IPS-18a (cell line): ENCODE results near the gene TMEM86A.

ENCODE experiments used
- H3K27ac ChIP-seq: one replicate; pipeline ENCODE4 v1.5.1; 2013; ENCODE audit warnings: low read length
- H3K27me3 ChIP-seq: one replicate; pipeline ENCODE4 v1.6.1; 2013; ENCODE audit warnings: mild to moderate bottlenecking, low read length; ENCODE audit not compliant: control insufficient read depth, insufficient read depth
- H3K36me3 ChIP-seq: one replicate; pipeline ENCODE4 v1.6.1; 2013; ENCODE audit warnings: low read depth, low read length; ENCODE audit not compliant: control insufficient read depth
- H3K4me1 ChIP-seq: one replicate; pipeline ENCODE4 v1.6.1; 2013; ENCODE audit warnings: low read depth, low read length; ENCODE audit not compliant: control insufficient read depth
- H3K4me3 ChIP-seq: one replicate; pipeline ENCODE4 v1.5.1; 2013; ENCODE audit warnings: low read length
- H3K9ac ChIP-seq: one replicate; pipeline ENCODE4 v1.6.1; 2013; ENCODE audit warnings: mild to moderate bottlenecking, low read length, moderate library complexity
- H3K9me3 ChIP-seq: one replicate; pipeline ENCODE4 v1.6.1; 2013; ENCODE audit warnings: low read depth, low read length; ENCODE audit not compliant: control insufficient read depth

TMEM86A gene

DNA sequence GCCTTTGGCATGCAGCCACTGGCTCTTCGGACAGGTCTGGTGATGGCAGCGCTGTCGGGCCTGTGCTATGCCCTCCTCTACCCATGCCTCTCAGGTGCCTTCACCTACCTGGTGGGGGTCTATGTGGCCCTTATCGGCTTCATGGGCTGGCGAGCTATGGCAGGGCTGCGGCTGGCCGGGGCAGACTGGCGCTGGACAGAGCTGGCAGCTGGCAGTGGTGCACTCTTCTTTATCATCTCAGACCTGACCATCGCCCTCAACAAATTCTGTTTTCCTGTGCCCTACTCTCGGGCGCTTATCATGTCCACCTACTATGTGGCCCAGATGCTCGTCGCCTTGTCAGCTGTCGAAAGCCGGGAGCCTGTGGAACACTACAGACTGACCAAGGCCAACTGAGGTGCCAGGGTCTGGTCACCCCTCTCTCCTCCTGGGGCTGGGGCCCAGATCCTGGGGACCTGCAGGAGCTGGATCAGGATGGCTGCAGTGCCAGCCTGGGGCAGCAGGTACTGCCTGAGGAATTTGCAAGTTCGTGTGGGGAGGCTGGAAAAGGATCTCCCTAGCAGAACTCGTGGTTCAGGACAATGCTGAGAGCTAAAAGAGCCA lies 3.1 kb downstream of the TMEM86A start:
- Histone ChIP-seq H3K4me1 (no peaks in the 10 kb centered on the region), H3K27me3 (peaks cover 25% of the 10 kb centered on the region), H3K36me3 (no peaks in the 10 kb centered on the region), H3K4me3 (no peak overlapping the region), H3K9me3 (no peaks in the 10 kb centered on the region), H3K27ac (no peak overlapping the region), H3K9ac (no peak overlapping the region)

- Histone ChIP-seq H3K27me3 (peaks cover 11% of the 10 kb centered on the region), H3K36me3 (no peaks in the 10 kb centered on the region), H3K9ac (no peak overlapping the region), H3K27ac (no peak overlapping the region), H3K9me3 (no peaks in the 10 kb centered on the region), H3K4me3 (no peak overlapping the region), H3K4me1 (no peaks in the 10 kb centered on the region)
These were observed 4.6 kb downstream of the TMEM86A start for GRCh38 chr11:18703001-18703763.

DNA sequence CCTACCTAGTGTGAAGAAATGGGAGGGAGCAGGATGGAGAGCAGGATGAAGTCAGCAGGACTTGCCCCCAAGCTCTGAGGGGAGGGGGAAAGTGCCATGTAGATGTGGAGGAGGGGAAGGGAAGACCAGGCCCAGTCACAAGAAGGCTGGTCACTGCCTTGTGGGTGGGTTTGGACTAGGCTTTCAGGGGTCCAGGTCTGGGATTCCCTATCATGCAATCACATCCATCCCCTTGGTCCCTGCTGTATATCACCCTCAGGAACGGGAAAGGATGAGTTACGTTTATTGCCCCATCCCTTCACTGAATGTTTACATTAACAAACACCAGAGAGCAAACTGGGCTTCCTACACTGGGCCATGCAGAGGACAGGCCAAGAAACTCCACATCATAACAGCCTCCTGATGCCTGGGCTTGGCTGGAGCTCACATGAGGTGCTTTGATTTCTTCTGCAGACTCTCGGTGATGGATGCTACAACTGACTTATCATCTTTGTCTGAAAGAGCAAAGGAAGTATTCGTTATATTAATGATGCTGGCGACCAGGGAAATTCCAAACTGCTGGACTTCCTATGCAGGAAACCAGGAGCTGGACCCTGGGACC lies 5.6 kb downstream of the TMEM86A start:
- Histone ChIP-seq H3K4me1 (no peaks in the 10 kb centered on the region), H3K9me3 (no peaks in the 10 kb centered on the region), H3K27ac (no peak overlapping the region), H3K27me3 (peaks cover 11% of the 10 kb centered on the region), H3K36me3 (no peaks in the 10 kb centered on the region), H3K4me3 (no peak overlapping the region), H3K9ac (no peak overlapping the region)

- peaks cover 6% of the 10 kb centered on the region for H3K27me3 ChIP-seq
- no peak overlapping the region for H3K9ac ChIP-seq
- no peak overlapping the region for H3K4me3 ChIP-seq
- no peak overlapping the region for H3K27ac ChIP-seq
- H3K4me1 ChIP-seq: no peaks in the 10 kb centered on the region
- no peaks in the 10 kb centered on the region for H3K9me3 ChIP-seq
- H3K36me3 ChIP-seq: no peaks in the 10 kb centered on the region
These were observed 6.1 kb downstream of the TMEM86A start for GRCh38 chr11:18704698-18705097.

DNA sequence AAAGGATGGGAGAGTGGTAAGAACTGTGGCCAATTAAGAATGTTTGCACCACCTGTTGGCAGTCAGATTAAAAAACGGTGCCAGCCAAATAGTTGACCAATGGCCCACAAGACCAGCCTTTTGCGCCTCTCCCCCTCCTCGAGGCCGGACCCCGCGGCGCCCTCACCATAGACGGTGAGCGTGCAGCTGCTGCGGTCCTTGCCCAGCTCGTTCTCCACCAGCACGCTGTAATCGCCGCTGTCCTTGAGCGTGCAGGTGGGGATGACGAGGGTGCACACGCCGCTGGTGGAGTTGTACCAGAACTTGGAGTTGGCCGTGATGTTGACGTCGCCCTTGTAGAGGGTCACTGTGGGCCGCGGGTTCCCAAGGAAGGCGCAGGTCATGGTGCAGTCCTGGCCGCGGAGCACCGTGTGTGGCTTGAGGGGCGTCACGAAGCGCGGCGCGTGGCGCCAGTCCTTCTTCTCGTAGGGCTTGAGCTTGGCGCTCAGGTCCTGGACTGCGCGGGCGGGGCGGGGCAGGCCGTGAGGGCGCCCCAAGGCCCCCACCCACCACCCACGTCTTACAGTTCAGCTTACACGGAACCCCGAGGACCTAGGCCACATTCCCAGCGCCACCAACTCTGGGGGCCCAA lies 7.2 kb downstream of the TMEM86A start:
- Histone ChIP-seq H3K9ac (no peak overlapping the region), H3K27me3 (no peaks in the 10 kb centered on the region), H3K27ac (no peak overlapping the region), H3K9me3 (no peaks in the 10 kb centered on the region), H3K4me3 (no peak overlapping the region), H3K4me1 (no peaks in the 10 kb centered on the region), H3K36me3 (no peaks in the 10 kb centered on the region)

DNA sequence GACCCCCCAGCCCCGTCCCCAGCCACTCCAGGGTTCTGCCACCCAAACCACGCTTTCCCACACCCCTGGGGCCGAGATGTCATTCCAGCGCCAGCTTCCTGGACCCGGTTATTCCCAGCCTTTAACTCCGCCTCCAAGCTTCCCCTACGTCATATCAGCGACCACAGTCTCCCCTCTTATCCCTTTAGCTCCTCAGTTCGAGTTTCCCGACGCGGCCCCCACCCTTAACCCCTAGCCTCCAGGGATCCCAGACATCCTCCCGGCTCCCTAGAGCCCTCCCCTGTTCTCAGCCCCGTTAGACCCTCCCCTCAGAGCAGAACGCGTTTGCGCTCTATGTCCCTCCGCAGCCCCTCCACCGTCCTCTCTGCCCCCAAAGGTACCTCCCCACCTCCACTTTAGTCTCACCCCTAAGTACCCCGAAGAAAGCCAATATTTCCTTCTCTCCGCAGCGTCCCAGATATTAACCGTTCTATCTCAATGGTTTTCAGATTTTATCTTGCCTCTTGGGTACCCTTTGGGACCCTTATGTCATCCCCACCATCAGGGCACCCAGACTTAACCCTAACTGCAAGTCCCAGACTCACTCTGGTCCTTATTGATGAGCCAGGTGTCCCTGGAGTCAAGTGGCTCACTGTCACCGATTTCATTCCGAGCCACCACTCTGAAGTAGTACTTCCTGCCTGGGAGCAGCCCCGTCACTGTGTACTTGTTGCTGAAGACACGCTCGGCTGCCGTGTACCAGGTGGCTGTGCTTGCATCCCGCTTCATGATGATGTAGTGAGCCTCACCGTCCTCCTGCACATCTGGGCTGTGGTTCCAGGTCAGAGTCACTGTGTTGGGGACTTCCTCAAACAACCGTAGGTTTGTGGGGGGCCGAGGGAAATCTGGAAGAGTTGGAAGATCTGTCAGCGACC lies 8.0 kb downstream of the TMEM86A start:
- H3K9me3 ChIP-seq: no peaks in the 10 kb centered on the region
- H3K4me3 ChIP-seq: no peak overlapping the region

GRCh38 chr11:18707811-18708340 lies 9.3 kb downstream of the TMEM86A start:
- Histone ChIP-seq H3K9me3 (no peaks in the 10 kb centered on the region), H3K4me3 (no peak overlapping the region), H3K9ac (no peak overlapping the region), H3K27ac (no peak overlapping the region), H3K36me3 (no peaks in the 10 kb centered on the region), H3K4me1 (no peaks in the 10 kb centered on the region), H3K27me3 (no peaks in the 10 kb centered on the region)

More for the DNA sequence above, 8.0 kb downstream of the TMEM86A start:
- Histone ChIP-seq H3K36me3 (no peaks in the 10 kb centered on the region), H3K9ac (no peak overlapping the region), H3K27ac (no peak overlapping the region), H3K27me3 (no peaks in the 10 kb centered on the region), H3K4me1 (no peaks in the 10 kb centered on the region)

GRCh38 chr11:18709414-18709813 lies 10.8 kb downstream of the TMEM86A start:
- Histone ChIP-seq H3K9ac (no peak overlapping the region), H3K36me3 (no peaks in the 10 kb centered on the region), H3K4me1 (no peaks in the 10 kb centered on the region), H3K27me3 (no peaks in the 10 kb centered on the region), H3K9me3 (no peaks in the 10 kb centered on the region), H3K27ac (no peak overlapping the region), H3K4me3 (no peak overlapping the region)

- Histone ChIP-seq H3K9ac (no peak overlapping the region), H3K36me3 (no peaks in the 10 kb centered on the region), H3K4me1 (no peaks in the 10 kb centered on the region), H3K9me3 (no peaks in the 10 kb centered on the region), H3K27ac (no peak overlapping the region), H3K4me3 (no peak overlapping the region), H3K27me3 (no peaks in the 10 kb centered on the region)
These were observed 12.0 kb downstream of the TMEM86A start for GRCh38 chr11:18710545-18710944.

GRCh38 chr11:18713646-18714442 lies 15.3 kb downstream of the TMEM86A start:
- Histone ChIP-seq H3K27me3 (no peaks in the 10 kb centered on the region), H3K27ac (no peak overlapping the region)

More at GRCh38 chr11:18713646-18714442, 15.3 kb downstream of the TMEM86A start:
- no peak overlapping the region for H3K4me3 ChIP-seq
- H3K9me3 ChIP-seq: no peaks in the 10 kb centered on the region
- no peaks in the 10 kb centered on the region for H3K36me3 ChIP-seq
- H3K4me1 ChIP-seq: no peaks in the 10 kb centered on the region
- H3K9ac ChIP-seq: no peak overlapping the region
